Gastroesophageal sphincter (tissue), 4 donors: Measurements from ENCODE around the gene ABO. TPM values are rescaled to one million over a fixed set of nuclear protein-coding genes. Genes with fewer than 3 reads are reported as not detected.

ENCODE experiments used
- ATAC-seq: fragments of 150-250 bp; one replicate; pipeline ENCODE4 v1.9.1; 2016; ENCODE audit warnings: mild to moderate bottlenecking, moderate library complexity
- H3K27ac ChIP-seq, 4 donors: fragments of 200-600 bp; sonication (generic) in 3 of 4; 1 replicate in 3 of 4; 2 replicates in 1 of 4; pipeline ENCODE4 v1.5.1; 2016 to 2019
- H3K27me3 ChIP-seq: fragments of 200-600 bp; sonication (generic); one replicate; pipeline ENCODE4 v1.5.1; 2019
- H3K36me3 ChIP-seq, 2 donors: fragments of 200-600 bp; sonication (generic); one replicate each; pipeline ENCODE4 v1.5.1; 2019; ENCODE audit warnings: control low read depth in 1 of 2
- H3K4me1 ChIP-seq, 3 donors: fragments of 200-600 bp; sonication (generic); 1 replicate in 2 of 3; 2 replicates in 1 of 3; pipeline ENCODE4 v1.5.1; 2016 to 2019; ENCODE audit warnings: control low read depth in 2 of 3
- H3K4me3 ChIP-seq, 2 donors: fragments of 200-600 bp; sonication (generic); one replicate each; pipeline ENCODE4 v1.5.1; 2019; ENCODE audit warnings: mild to moderate bottlenecking in 1 of 2, moderate library complexity in 1 of 2
- H3K9me3 ChIP-seq, 3 donors: fragments of 200-600 bp; sonication (generic); one replicate each; pipeline ENCODE4 v1.5.1; 2017 to 2019; ENCODE audit warnings: control low read depth in 2 of 3
- CTCF ChIP-seq, 4 experiments: fragments of 200-600 bp in 2 of 4; fragments of 450-650 bp in 2 of 4; sonication (generic) in 1 of 4; IDR thresholded peaks; one replicate each; pipeline ENCODE4 v1.5.1; 2017 to 2019; ENCODE audit warnings: antibody characterized with exemption in 4 of 4, mild to moderate bottlenecking in 2 of 4, moderate library complexity in 2 of 4
- EP300 ChIP-seq: sonication (generic); formaldehyde crosslinking; IDR thresholded peaks from one replicate; pipeline ENCODE4 v1.6.1; 2017; ENCODE audit warnings: antibody characterized with exemption, mild to moderate bottlenecking
- POLR2A ChIP-seq, 2 donors: fragments of 450-650 bp; IDR thresholded peaks; one replicate each; pipeline ENCODE4 v1.6.1; 2017; ENCODE audit warnings: antibody characterized with exemption in 2 of 2, mild to moderate bottlenecking in 2 of 2, moderate library complexity in 1 of 2
- POLR2AphosphoS5 ChIP-seq: sonication (generic); formaldehyde crosslinking; IDR thresholded peaks from one replicate; pipeline ENCODE4 v1.6.1; 2017; ENCODE audit warnings: antibody characterized with exemption
- WGBS, 2 donors: methylation state at CpG; one replicate each; pipeline ENCODE4 v1.1.5; 2018; ENCODE audit warnings: low coverage in 1 of 2; 5-methylcytosine and 5-hydroxymethylcytosine counted together
- total RNA-seq, 4 donors: library from RNA; depleted of rRNA; stranded (reverse); fragments of >200 nt; gene quantifications; one replicate each; pipeline ENCODE4 v1.1.0, GENCODE V29; 2016

Gene ABO
- total RNA-seq, 4 donors from 2014 or later: 0.47 to 10.0 (median 0.91) TPM

- 57 to 78% methylated on average over 5 to 6 of the region's 7 CpGs for WGBS, 2 donors
- ATAC-seq: no peak
- Histone ChIP-seq H3K4me3 (no peak overlapping the region), H3K36me3 (no peaks in the 10 kb centered on the region), H3K9me3 (peaks cover 0 to 7% (median 0%) of the 10 kb centered on the region in 3 donors), H3K27ac (no peak overlapping the region), H3K4me1 (no peaks in the 10 kb centered on the region), H3K27me3 (peaks cover 58% of the 10 kb centered on the region)
- TF ChIP-seq CTCF (IDR thresholded peaks at IDR 0.05): no peak
- no peak for TF ChIP-seq EP300
- no peak for TF ChIP-seq POLR2A (IDR thresholded peaks at IDR 0.05)
- no peak for TF ChIP-seq POLR2AphosphoS5
These were observed 7.7 kb upstream of the ABO start for GRCh38 chr9:133282464-133283238.

GRCh38 chr9:133280392-133280791 lies 5.4 kb upstream of the ABO start:
- Histone ChIP-seq H3K27me3 (peaks cover 81% of the 10 kb centered on the region), H3K4me1 (peaks cover 0 to 5% (median 0%) of the 10 kb centered on the region in 3 donors), H3K4me3 (no peak overlapping the region), H3K36me3 (no peaks in the 10 kb centered on the region), H3K9me3 (peaks cover 0 to 7% (median 0%) of the 10 kb centered on the region in 3 donors), H3K27ac (no peak overlapping the region)
- 54 to 57% methylated on average over 5 of the region's 5 CpGs for WGBS, 2 donors
- no peak for TF ChIP-seq POLR2A (IDR thresholded peaks at IDR 0.05)
- no peak for TF ChIP-seq POLR2AphosphoS5
- TF ChIP-seq EP300: no peak
- TF ChIP-seq CTCF (IDR thresholded peaks at IDR 0.05): no peak
- ATAC-seq: no peak

DNA sequence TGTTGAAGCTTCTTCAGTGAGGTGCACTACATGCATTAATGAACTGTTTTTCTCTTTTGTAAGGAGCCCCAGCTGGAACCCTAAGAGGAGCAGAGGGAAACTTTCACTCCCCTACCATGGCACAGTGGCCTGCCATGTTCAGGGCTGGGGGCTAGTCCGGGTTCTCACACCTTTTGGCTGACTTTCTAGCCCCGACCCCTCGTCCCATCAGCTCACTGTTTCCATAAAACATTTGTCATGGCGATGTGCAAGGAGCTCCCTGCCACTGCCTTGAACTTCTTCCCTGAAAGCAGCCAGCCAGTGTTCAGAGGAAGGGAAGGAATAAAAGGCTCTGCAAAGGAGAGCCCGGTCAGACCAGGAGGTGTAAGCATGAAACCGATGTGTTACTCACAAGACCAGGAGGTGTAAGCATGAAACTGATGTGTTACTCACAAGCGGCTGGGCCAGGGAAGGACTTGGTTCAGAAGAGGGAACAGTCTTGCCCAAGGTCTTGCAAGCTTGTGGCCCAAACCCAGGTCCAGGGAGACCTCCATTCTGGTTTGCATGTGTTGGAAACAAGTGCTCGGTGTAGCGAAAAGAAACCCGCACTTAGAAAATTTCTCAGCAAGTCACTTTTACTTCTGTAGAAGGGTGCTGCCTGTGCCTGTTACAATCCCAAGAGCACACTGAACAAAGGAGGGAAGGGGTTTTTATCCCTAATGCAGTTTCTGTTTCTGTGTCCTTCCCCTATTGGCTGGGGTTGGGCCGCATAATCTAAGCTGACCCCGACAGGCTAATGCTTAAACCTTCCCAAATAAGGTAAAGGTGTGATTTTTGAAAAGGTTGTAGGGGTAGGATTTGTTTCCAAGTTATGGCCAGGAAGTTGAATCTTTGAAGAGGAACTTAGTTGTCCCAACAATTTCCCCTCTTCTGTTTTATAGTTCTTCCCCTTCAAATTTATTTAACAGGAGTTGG lies 3.4 kb upstream of the ABO start:
- Histone ChIP-seq H3K4me3 (no peak overlapping the region), H3K4me1 (peaks cover 0 to 17% (median 0%) of the 10 kb centered on the region in 3 donors), H3K9me3 (peaks cover 0 to 7% (median 0%) of the 10 kb centered on the region in 3 donors), H3K36me3 (no peaks in the 10 kb centered on the region), H3K27ac (no peak overlapping the region), H3K27me3 (peaks cover 90% of the 10 kb centered on the region)
- no peak for ATAC-seq
- no peak for TF ChIP-seq POLR2A (IDR thresholded peaks at IDR 0.05)
- no peak for TF ChIP-seq POLR2AphosphoS5
- no peak for TF ChIP-seq CTCF (IDR thresholded peaks at IDR 0.05)
- no peak for TF ChIP-seq EP300
- WGBS, 2 donors: 80 to 83% methylated on average over 6 to 7 of the region's 12 CpGs

GRCh38 chr9:133277467-133277866 lies 2.5 kb upstream of the ABO start:
- H3K27ac ChIP-seq: no peak overlapping the region
- H3K9me3 ChIP-seq: peaks cover 0 to 7% (median 0%) of the 10 kb centered on the region in 3 donors
- no peak for TF ChIP-seq POLR2A (IDR thresholded peaks at IDR 0.05)
- no peak for TF ChIP-seq POLR2AphosphoS5
- no peak for TF ChIP-seq EP300
- TF ChIP-seq CTCF (IDR thresholded peaks at IDR 0.05): no peak
- peaks cover 93% of the 10 kb centered on the region for H3K27me3 ChIP-seq
- no peak for ATAC-seq
- peaks cover 0 to 17% (median 0%) of the 10 kb centered on the region in 3 donors for H3K4me1 ChIP-seq
- no peaks in the 10 kb centered on the region for H3K36me3 ChIP-seq
- no CpG with 5 or more reads among the region's 4 CpGs for WGBS, 2 donors
- no peak overlapping the region for H3K4me3 ChIP-seq
